ENCODE results near the gene C5AR2. TPM values are rescaled to one million over a fixed set of nuclear protein-coding genes. Genes with fewer than 3 reads are reported as not detected.
"Not testable (repeated sequence)": the region's sequence is repeated elsewhere in the genome, so short reads cannot be mapped to it uniquely, and the experiment has no call there.

Gene C5AR2
- total RNA-seq, 1 donor from 2014 or later = not detected

GRCh38 chr19:47363758-47364531 is 32.0 kb downstream of the C5AR2 start:
- TF ChIP-seq CTCF (conservative IDR thresholded peaks at IDR 0.05; ENCODE audit: low read depth, low read length) = no peak
- DNase-seq (ENCODE audit: low read depth) = no peak
- no peak overlapping the region for H3K4me3 ChIP-seq (ENCODE audit: low read depth, low read length)

- not testable (repeated sequence) for H3K4me3 ChIP-seq (ENCODE audit: low read depth, low read length); DNase-seq (ENCODE audit: low read depth)
These were observed 33.5 kb downstream of the C5AR2 start for GRCh38 chr19:47365455-47365854.

GRCh38 chr19:47370045-47370611 is 38.2 kb downstream of the C5AR2 start:
- no peak for TF ChIP-seq CTCF (conservative IDR thresholded peaks at IDR 0.05; ENCODE audit: low read depth, low read length)
- no peak for DNase-seq (ENCODE audit: low read depth)
- H3K4me3 ChIP-seq (ENCODE audit: low read depth, low read length) = no peak overlapping the region

- H3K4me3 ChIP-seq (ENCODE audit: low read depth, low read length) = no peak overlapping the region
- no peak for DNase-seq (ENCODE audit: low read depth)
- TF ChIP-seq CTCF (conservative IDR thresholded peaks at IDR 0.05; ENCODE audit: low read depth, low read length) = no peak
These were observed 39.3 kb downstream of the C5AR2 start for GRCh38 chr19:47371261-47371660.

GRCh38 chr19:47372603-47373002 is 40.6 kb downstream of the C5AR2 start:
- TF ChIP-seq CTCF (conservative IDR thresholded peaks at IDR 0.05; ENCODE audit: low read depth, low read length) = no peak
- DNase-seq (ENCODE audit: low read depth) = no peak
- no peak overlapping the region for H3K4me3 ChIP-seq (ENCODE audit: low read depth, low read length)

- no peak for DNase-seq (ENCODE audit: low read depth)
- no peak for TF ChIP-seq CTCF (conservative IDR thresholded peaks at IDR 0.05; ENCODE audit: low read depth, low read length)
- no peak overlapping the region for H3K4me3 ChIP-seq (ENCODE audit: low read depth, low read length)
These were observed 41.6 kb downstream of the C5AR2 start for GRCh38 chr19:47373246-47374240.

All from epithelial cell of proximal tubule (primary cell).